HCT116 (cell line): ENCODE data around the gene TEX2.

ENCODE experiments used
- ATF3 ChIP-seq: IDR thresholded peaks from 2 replicates; pipeline ENCODE4 v1.6.1; 2012
- ELF1 ChIP-seq: IDR thresholded peaks from 2 replicates; pipeline ENCODE4 v1.6.1; 2012; ENCODE audit warnings: low read depth, borderline replicate concordance
- EZH2 ChIP-seq: fragments of 200-600 bp; sonication (generic); IDR thresholded peaks from 2 replicates; pipeline ENCODE4 v1.6.1; 2017; ENCODE audit warnings: antibody characterized with exemption, mixed run types
- EZH2phosphoT487 ChIP-seq: fragments of 200-600 bp; IDR thresholded peaks from 2 replicates; pipeline ENCODE4 v1.6.1; 2018; ENCODE audit warnings: antibody characterized with exemption, borderline replicate concordance
- JUND ChIP-seq: IDR thresholded peaks from 2 replicates; pipeline ENCODE4 v1.6.1; 2012
- POLR2A ChIP-seq: IDR thresholded peaks from 2 replicates; pipeline ENCODE4 v1.7.0; 2011; ENCODE audit warnings: borderline replicate concordance; ENCODE audit not compliant: insufficient read depth, insufficient read length; ENCODE audit errors: extremely low read depth
- POLR2AphosphoS5 ChIP-seq: IDR thresholded peaks from 2 replicates; pipeline ENCODE4 v1.6.1; 2011; ENCODE audit warnings: mild to moderate bottlenecking, low read depth, low read length, moderate library complexity
- RAD21 ChIP-seq: IDR thresholded peaks from 2 replicates; pipeline ENCODE4 v1.6.1; 2012; ENCODE audit warnings: low read depth, mild to moderate bottlenecking
- SIN3A ChIP-seq: IDR thresholded peaks from 2 replicates; pipeline ENCODE4 v1.6.1; 2012; ENCODE audit warnings: low read depth
- YY1 ChIP-seq: IDR thresholded peaks from 2 replicates; pipeline ENCODE4 v1.6.1; 2011; ENCODE audit warnings: low read length, low read depth, moderate library complexity, mild to moderate bottlenecking; ENCODE audit not compliant: insufficient replicate concordance; ENCODE audit errors: extremely low read depth
- ZFX ChIP-seq: fragments of 450-650 bp; IDR thresholded peaks from 2 replicates; pipeline ENCODE4 v1.6.1; 2017
- ZNF274 ChIP-seq: fragments of 200-500 bp; sonication (Bioruptor generic); IDR thresholded peaks from 2 replicates; pipeline ENCODE4 v1.6.1; 2014; ENCODE audit warnings: mild to moderate bottlenecking, low read depth, low read length, inconsistent platforms
- TF ChIP-seq, protein P1 (sequence below), 3 experiments: fragments of 200-600 bp in 1 of 3; sonication (generic) in 1 of 3; IDR thresholded peaks in 2 of 3; conservative IDR thresholded peaks in 1 of 3; 2 replicates each; pipeline ENCODE4 v1.5.1; 2012 to 2017; ENCODE audit warnings: low read depth in 2 of 3, low read length in 2 of 3, antibody characterized with exemption in 1 of 3, borderline replicate concordance in 1 of 3, control low read depth in 1 of 3, mild to moderate bottlenecking in 1 of 3, mixed read lengths in 1 of 3, mixed run types in 1 of 3, moderate library complexity in 1 of 3; ENCODE audit not compliant: insufficient read depth in 1 of 3
- TF ChIP-seq, protein P2 (sequence below): IDR thresholded peaks from 2 replicates; pipeline ENCODE4 v1.6.1; 2012

GRCh38 chr17:64198331-64199090, 64.5 kb downstream of the TEX2 start:
- TF ChIP-seq ELF1 (no peak), YY1 (no peak), EZH2 (no peak), ATF3 (no peak), JUND (no peak), EZH2phosphoT487 (no peak), POLR2A (no peak), SIN3A (no peak), POLR2AphosphoS5 (no peak), ZFX (no peak), ZNF274 (no peak), RAD21 (no peak)
- TF ChIP-seq, protein P1, sequence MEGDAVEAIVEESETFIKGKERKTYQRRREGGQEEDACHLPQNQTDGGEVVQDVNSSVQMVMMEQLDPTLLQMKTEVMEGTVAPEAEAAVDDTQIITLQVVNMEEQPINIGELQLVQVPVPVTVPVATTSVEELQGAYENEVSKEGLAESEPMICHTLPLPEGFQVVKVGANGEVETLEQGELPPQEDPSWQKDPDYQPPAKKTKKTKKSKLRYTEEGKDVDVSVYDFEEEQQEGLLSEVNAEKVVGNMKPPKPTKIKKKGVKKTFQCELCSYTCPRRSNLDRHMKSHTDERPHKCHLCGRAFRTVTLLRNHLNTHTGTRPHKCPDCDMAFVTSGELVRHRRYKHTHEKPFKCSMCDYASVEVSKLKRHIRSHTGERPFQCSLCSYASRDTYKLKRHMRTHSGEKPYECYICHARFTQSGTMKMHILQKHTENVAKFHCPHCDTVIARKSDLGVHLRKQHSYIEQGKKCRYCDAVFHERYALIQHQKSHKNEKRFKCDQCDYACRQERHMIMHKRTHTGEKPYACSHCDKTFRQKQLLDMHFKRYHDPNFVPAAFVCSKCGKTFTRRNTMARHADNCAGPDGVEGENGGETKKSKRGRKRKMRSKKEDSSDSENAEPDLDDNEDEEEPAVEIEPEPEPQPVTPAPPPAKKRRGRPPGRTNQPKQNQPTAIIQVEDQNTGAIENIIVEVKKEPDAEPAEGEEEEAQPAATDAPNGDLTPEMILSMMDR (IDR thresholded peaks at IDR 0.05 in 2 of 3, conservative IDR thresholded peaks at IDR 0.05 in 1 of 3; ENCODE audit: borderline replicate concordance in 1 of 3, insufficient read depth in 1 of 3, low read depth in 2 of 3, low read length in 2 of 3), result no peak
- TF ChIP-seq, protein P2, sequence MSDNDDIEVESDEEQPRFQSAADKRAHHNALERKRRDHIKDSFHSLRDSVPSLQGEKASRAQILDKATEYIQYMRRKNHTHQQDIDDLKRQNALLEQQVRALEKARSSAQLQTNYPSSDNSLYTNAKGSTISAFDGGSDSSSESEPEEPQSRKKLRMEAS, result no peak
